ENCODE measurements around the gene KSR1. TPM values are rescaled to one million over a fixed set of nuclear protein-coding genes. Genes with fewer than 3 reads are reported as not detected.

KSR1 gene
- polyA plus RNA-seq, 1 of the 3 experiments (the other 2 are of a cell fraction), result 7.5 TPM

DNA sequence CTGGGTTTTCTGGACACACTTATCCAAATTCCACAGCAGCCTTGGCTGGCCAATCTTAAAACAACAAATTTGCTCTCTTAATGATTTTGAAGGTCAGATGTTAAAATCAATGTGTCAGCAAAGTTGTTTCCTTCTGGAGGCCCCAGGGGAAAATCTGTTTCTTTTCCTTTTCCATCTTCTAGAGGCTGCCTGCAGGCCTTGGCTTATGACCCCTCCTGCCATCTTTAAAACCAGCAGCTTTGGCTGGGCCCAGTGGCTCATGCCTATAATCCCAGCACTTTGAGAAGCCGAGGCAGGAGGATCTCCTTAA lies 177.7 kb downstream of the KSR1 start:
- no peaks in the 10 kb centered on the region for H3F3A ChIP-seq (replicated peaks; ENCODE audit: insufficient read depth)
- ChIA-PET POLR2A (no interaction called here), CTCF (interaction anchor here (1.1 to 1.4 kb wide), 2 partner anchors 17 to 31 kb away, joined by 3 to 7 read pairs; no protein-coding TSS in a partner anchor)
- no peaks in the 10 kb centered on the region for H3K36me3 ChIP-seq (replicated peaks in 1 of 2; ENCODE audit: control insufficient read depth in 1 of 2, insufficient read depth in 2 of 2, low read length in 1 of 2)
- H3K9me3 ChIP-seq, result no peaks in the 10 kb centered on the region
- no peaks in the 10 kb centered on the region for H4K20me1 ChIP-seq (ENCODE audit: insufficient read depth)
- H3K4me2 ChIP-seq, result no peak overlapping the region
- H3K9me2 ChIP-seq, result no peaks in the 10 kb centered on the region
- DNase-seq, result no peak
- TF ChIP-seq JUND (IDR thresholded peaks at IDR 0.05) (no peak), NFIC (IDR thresholded peaks at IDR 0.05; ENCODE audit: borderline replicate concordance) (no peak), GABPA (IDR thresholded peaks at IDR 0.05; ENCODE audit: low read depth) (no peak), RXRA (IDR thresholded peaks at IDR 0.05; ENCODE audit: borderline replicate concordance, low read depth) (no peak), ELF1 (IDR thresholded peaks at IDR 0.05) (no peak), FOXJ3 (CRISPR knock-in tag; IDR thresholded peaks at IDR 0.05) (no peak), MEF2A (IDR thresholded peaks at IDR 0.05; ENCODE audit: borderline replicate concordance, low read depth) (no peak), FOSL2 (IDR thresholded peaks at IDR 0.05; ENCODE audit: borderline replicate concordance, low read depth) (no peak), EZH2phosphoT487 (IDR thresholded peaks at IDR 0.05; ENCODE audit: borderline replicate concordance, low read depth) (no peak), TAF1 (IDR thresholded peaks at IDR 0.05; ENCODE audit: borderline replicate concordance, low read depth, low read length) (no peak), RAD21 (IDR thresholded peaks at IDR 0.05; ENCODE audit: low read length) (no peak), FOXM1 (IDR thresholded peaks at IDR 0.05; ENCODE audit: low read depth) (no peak), NRF1 (IDR thresholded peaks at IDR 0.05; ENCODE audit: low read depth, low read length) (no peak)
- TF ChIP-seq, protein P1, sequence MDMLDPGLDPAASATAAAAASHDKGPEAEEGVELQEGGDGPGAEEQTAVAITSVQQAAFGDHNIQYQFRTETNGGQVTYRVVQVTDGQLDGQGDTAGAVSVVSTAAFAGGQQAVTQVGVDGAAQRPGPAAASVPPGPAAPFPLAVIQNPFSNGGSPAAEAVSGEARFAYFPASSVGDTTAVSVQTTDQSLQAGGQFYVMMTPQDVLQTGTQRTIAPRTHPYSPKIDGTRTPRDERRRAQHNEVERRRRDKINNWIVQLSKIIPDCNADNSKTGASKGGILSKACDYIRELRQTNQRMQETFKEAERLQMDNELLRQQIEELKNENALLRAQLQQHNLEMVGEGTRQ (IDR thresholded peaks at IDR 0.05; ENCODE audit: borderline replicate concordance, low read depth, low read length), result no peak
- TF ChIP-seq, protein P2, sequence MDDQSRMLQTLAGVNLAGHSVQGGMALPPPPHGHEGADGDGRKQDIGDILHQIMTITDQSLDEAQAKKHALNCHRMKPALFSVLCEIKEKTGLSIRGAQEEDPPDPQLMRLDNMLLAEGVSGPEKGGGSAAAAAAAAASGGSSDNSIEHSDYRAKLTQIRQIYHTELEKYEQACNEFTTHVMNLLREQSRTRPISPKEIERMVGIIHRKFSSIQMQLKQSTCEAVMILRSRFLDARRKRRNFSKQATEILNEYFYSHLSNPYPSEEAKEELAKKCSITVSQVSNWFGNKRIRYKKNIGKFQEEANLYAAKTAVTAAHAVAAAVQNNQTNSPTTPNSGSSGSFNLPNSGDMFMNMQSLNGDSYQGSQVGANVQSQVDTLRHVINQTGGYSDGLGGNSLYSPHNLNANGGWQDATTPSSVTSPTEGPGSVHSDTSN (IDR thresholded peaks at IDR 0.05), result no peak
- TF ChIP-seq, protein P3, sequence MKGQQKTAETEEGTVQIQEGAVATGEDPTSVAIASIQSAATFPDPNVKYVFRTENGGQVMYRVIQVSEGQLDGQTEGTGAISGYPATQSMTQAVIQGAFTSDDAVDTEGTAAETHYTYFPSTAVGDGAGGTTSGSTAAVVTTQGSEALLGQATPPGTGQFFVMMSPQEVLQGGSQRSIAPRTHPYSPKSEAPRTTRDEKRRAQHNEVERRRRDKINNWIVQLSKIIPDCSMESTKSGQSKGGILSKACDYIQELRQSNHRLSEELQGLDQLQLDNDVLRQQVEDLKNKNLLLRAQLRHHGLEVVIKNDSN (IDR thresholded peaks at IDR 0.05; ENCODE audit: borderline replicate concordance, low read depth), result no peak
- TF ChIP-seq, protein P4, sequence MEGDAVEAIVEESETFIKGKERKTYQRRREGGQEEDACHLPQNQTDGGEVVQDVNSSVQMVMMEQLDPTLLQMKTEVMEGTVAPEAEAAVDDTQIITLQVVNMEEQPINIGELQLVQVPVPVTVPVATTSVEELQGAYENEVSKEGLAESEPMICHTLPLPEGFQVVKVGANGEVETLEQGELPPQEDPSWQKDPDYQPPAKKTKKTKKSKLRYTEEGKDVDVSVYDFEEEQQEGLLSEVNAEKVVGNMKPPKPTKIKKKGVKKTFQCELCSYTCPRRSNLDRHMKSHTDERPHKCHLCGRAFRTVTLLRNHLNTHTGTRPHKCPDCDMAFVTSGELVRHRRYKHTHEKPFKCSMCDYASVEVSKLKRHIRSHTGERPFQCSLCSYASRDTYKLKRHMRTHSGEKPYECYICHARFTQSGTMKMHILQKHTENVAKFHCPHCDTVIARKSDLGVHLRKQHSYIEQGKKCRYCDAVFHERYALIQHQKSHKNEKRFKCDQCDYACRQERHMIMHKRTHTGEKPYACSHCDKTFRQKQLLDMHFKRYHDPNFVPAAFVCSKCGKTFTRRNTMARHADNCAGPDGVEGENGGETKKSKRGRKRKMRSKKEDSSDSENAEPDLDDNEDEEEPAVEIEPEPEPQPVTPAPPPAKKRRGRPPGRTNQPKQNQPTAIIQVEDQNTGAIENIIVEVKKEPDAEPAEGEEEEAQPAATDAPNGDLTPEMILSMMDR (IDR thresholded peaks at IDR 0.05), result no peak
- H3K4me1 ChIP-seq (ENCODE audit: control insufficient read depth in 1 of 2, insufficient read depth in 2 of 2, low read depth in 1 of 2, low read length in 1 of 2), result no peaks in the 10 kb centered on the region; a peak in 1 of 4 replicates
- H2AFZ ChIP-seq (ENCODE audit: low read depth), result no peak overlapping the region
- no peaks in the 10 kb centered on the region for H3K27me3 ChIP-seq (ENCODE audit: insufficient read depth)
- H3K4me3 ChIP-seq (ENCODE audit: low read depth in 2 of 2, low read length in 1 of 2), result no peak overlapping the region
- 64% methylated on average over 1 of the region's 1 CpG for WGBS (ENCODE audit: low lambda C conversion rate)
- H3K27ac ChIP-seq (ENCODE audit: low read depth in 2 of 2, low read length in 1 of 2), result no peak overlapping the region
- H3K9ac ChIP-seq, result no peak overlapping the region
- H3K79me2 ChIP-seq (ENCODE audit: insufficient read depth), result no peaks in the 10 kb centered on the region
